A549 (cell line): ENCODE results near the gene RIIAD1. TPM values are rescaled to one million over a fixed set of nuclear protein-coding genes. Genes with fewer than 3 reads are reported as not detected.

ENCODE experiments used
- ATAC-seq, 2 experiments: fragments of 200-7000 bp in 1 of 2; fragments of >200 bp in 1 of 2; cut with Nextera tagmentation in 1 of 2; cut with Tn5 transposase in 1 of 2; 3 replicates each; pipeline versions ENCODE4 v1.8.0 to v1.9.1; 2018 to 2020; ENCODE audit warnings: mild to moderate bottlenecking in 1 of 2, moderate library complexity in 1 of 2
- CTCF ChIA-PET: fragments of 300-600 bp; sonication (Branson Sonifier 250); formaldehyde crosslinking; extraction: SDS; loops from one replicate; lab custom pipeline; 2021; ENCODE audit warnings: antibody characterized with exemption, inconsistent platforms; lab: Yijun Ruan, JAX
- POLR2A ChIA-PET: fragments of 350-600 bp; formaldehyde crosslinking; extraction: SDS; loops from one replicate; lab custom pipeline; 2021; ENCODE audit warnings: antibody characterized with exemption, inconsistent platforms; lab: Yijun Ruan, JAX
- DNase-seq, 2 experiments: peaks; one replicate each; pipeline versions ENCODE4 v3.0.0 to v3.0.0-alpha.2; 2011 to 2016; ENCODE audit warnings: low read depth in 1 of 2, low spot score in 1 of 2
- FAIRE-seq: peaks from 2 replicates; lab custom pipeline; 2011; peaks lifted over from hg19 to GRCh38; lab: Jason Lieb, UNC
- H3K27ac ChIP-seq, 2 experiments: fragments of >200 bp; sonication (Bioruptor Twin); formaldehyde crosslinking; 3 replicates each; pipeline ENCODE4 v1.5.1; 2016 to 2017
- H3K4me1 ChIP-seq: fragments of >200 bp; sonication (Bioruptor Twin); formaldehyde crosslinking; 3 replicates; pipeline ENCODE4 v1.6.1; 2016
- H3K4me2 ChIP-seq: fragments of >200 bp; sonication (Bioruptor Twin); formaldehyde crosslinking; 3 replicates; pipeline ENCODE4 v1.6.1; 2016
- H3K4me3 ChIP-seq: fragments of >200 bp; sonication (Bioruptor Twin); formaldehyde crosslinking; 3 replicates; pipeline ENCODE4 v1.5.1; 2016
- H3K9me3 ChIP-seq: fragments of >200 bp; sonication (Bioruptor Twin); formaldehyde crosslinking; 3 replicates; pipeline ENCODE4 v1.6.1; 2016
- ATOH8 ChIP-seq: fragments of 250-450 bp; sonication (Bioruptor Pico); IDR thresholded peaks from 2 replicates; pipeline ENCODE4 v1.5.0; 2020; ENCODE audit warnings: low read depth, mild to moderate bottlenecking, moderate library complexity
- CBX2 ChIP-seq: fragments of 200-600 bp; sonication (generic); IDR thresholded peaks from 2 replicates; pipeline ENCODE4 v1.6.1; 2016; ENCODE audit warnings: low read depth, mild to moderate bottlenecking, borderline replicate concordance
- CEBPB ChIP-seq, 2 experiments: fragments of >200 bp in 1 of 2; sonication (Bioruptor Twin) in 1 of 2; formaldehyde crosslinking in 1 of 2; IDR thresholded peaks; 2 replicates each; pipeline ENCODE4 v1.6.1; 2012 to 2016
- CHD2 ChIP-seq: fragments of 150-350 bp; IDR thresholded peaks from 2 replicates; pipeline ENCODE4 v1.6.1; 2014; ENCODE audit warnings: low read length; ENCODE audit not compliant: partially characterized antibody
- EP300 ChIP-seq, 2 experiments: fragments of >200 bp; sonication (Bioruptor Twin); formaldehyde crosslinking; IDR thresholded peaks; 2 replicates in 1 of 2; 3 replicates in 1 of 2; pipeline ENCODE4 v1.6.1; 2016 to 2017
- FOSL2 ChIP-seq, 2 experiments: fragments of 450-650 bp in 1 of 2; fragments of >200 bp in 1 of 2; sonication (Bioruptor Twin) in 1 of 2; formaldehyde crosslinking; IDR thresholded peaks; 2 replicates each; pipeline versions ENCODE4 v1.5.0 to v1.6.1; 2016 to 2020; ENCODE audit warnings: mild to moderate bottlenecking in 1 of 2, moderate library complexity in 1 of 2
- FOXS1 ChIP-seq: fragments of 250-450 bp; sonication (Bioruptor Pico); IDR thresholded peaks from 2 replicates; pipeline ENCODE4 v1.5.0; 2020; ENCODE audit warnings: mild to moderate bottlenecking, moderate library complexity
- HOXB13 ChIP-seq: fragments of 250-450 bp; sonication (Bioruptor Pico); IDR thresholded peaks from 2 replicates; pipeline ENCODE4 v1.5.0; 2020; ENCODE audit warnings: low read depth, mild to moderate bottlenecking, moderate library complexity
- KDM1A ChIP-seq: fragments of 200-600 bp; sonication (generic); IDR thresholded peaks from 2 replicates; pipeline ENCODE4 v1.6.1; 2016; ENCODE audit warnings: low read depth, mild to moderate bottlenecking
- KDM5A ChIP-seq: fragments of 200-600 bp; sonication (generic); IDR thresholded peaks from 2 replicates; pipeline ENCODE4 v1.6.1; 2016; ENCODE audit warnings: antibody characterized with exemption, mild to moderate bottlenecking
- MAFK ChIP-seq: fragments of 450-650 bp; IDR thresholded peaks from 2 replicates; pipeline ENCODE4 v1.6.1; 2014; ENCODE audit not compliant: partially characterized antibody
- NFE2L2 ChIP-seq: fragments of 150-350 bp; conservative IDR thresholded peaks from 2 replicates; pipeline ENCODE4 v1.6.1; 2014; ENCODE audit warnings: low read length
- NR3C1 ChIP-seq: fragments of >200 bp; sonication (Bioruptor Twin); formaldehyde crosslinking; IDR thresholded peaks from 3 replicates; pipeline ENCODE4 v1.6.1; 2017
- SMC3 ChIP-seq: fragments of >200 bp; sonication (Bioruptor Twin); formaldehyde crosslinking; IDR thresholded peaks from 3 replicates; pipeline ENCODE4 v1.6.1; 2018; ENCODE audit warnings: inconsistent platforms
- TP53 ChIP-seq: fragments of 250-450 bp; sonication (Bioruptor Pico); IDR thresholded peaks from 2 replicates; pipeline ENCODE4 v1.5.0; 2021; ENCODE audit warnings: mild to moderate bottlenecking, moderate library complexity
- ZC3H11A ChIP-seq: fragments of 450-650 bp; IDR thresholded peaks from 2 replicates; pipeline ENCODE4 v1.6.1; 2014; ENCODE audit warnings: antibody characterized with exemption, mild to moderate bottlenecking
- ZSCAN20 ChIP-seq: fragments of 250-450 bp; sonication (Bioruptor Pico); IDR thresholded peaks from 2 replicates; pipeline ENCODE4 v1.8.0; 2022; ENCODE audit warnings: mild to moderate bottlenecking, moderate library complexity
- WGBS: methylation state at CpG from one replicate; pipeline ENCODE4 v1.1.6; 2017; ENCODE audit errors: missing lambda C conversion rate; 5-methylcytosine and 5-hydroxymethylcytosine counted together
- polyA plus RNA-seq, 4 experiments: library from polyadenylated mRNA; depleted of rRNA in 3 of 4; stranded (reverse); fragments of >200 nt; fragmentation: RNase III in 1 of 4; extraction: RNeasy Plus Mini Kit Qiagen cat#74134 plus additional on column Dnase treatment in 1 of 4; gene quantifications; 2 replicates in 3 of 4; 3 replicates in 1 of 4; pipeline ENCODE4 v1.2.3, GENCODE V29; 2011 to 2017

Gene RIIAD1
- polyA plus RNA-seq, 2 of the 4 experiments (the other 2 are of a cell fraction), result not detected

- no peak overlapping the region for H3K4me2 ChIP-seq
- ATAC-seq (no peak), FAIRE-seq (no peak), DNase-seq (no peak)
- no peak overlapping the region for H3K4me3 ChIP-seq
- no peak overlapping the region for H3K27ac ChIP-seq
- TF ChIP-seq ZSCAN20 (CRISPR knock-in tag) (no peak), CEBPB (IDR thresholded peaks at IDR 0.05) (no peak), ZC3H11A (no peak), TP53 (no peak), NFE2L2 (no peak)
- peaks cover 27% of the 10 kb centered on the region for H3K4me1 ChIP-seq
- CTCF ChIA-PET, result interaction anchor here (1.7 to 2.8 kb wide), 6 partner anchors 9 to 121 kb away, joined by 6 to 12 read pairs (median 8); no protein-coding TSS in a partner anchor
- POLR2A ChIA-PET, result no interaction called here
- H3K9me3 ChIP-seq, result no peaks in the 10 kb centered on the region
- WGBS, result 68% methylated on average over 10 of the region's 10 CpGs
These were observed 6.2 kb upstream of the RIIAD1 start for GRCh38 chr1:151714820-151715725.

- 59% methylated on average over 13 of the region's 17 CpGs for WGBS
- DNase-seq (no peak), FAIRE-seq (no peak), ATAC-seq (peak in 1 of 2 experiments; percentile 5; a peak in 1 of 6 replicates)
- H3K4me3 ChIP-seq, result no peak overlapping the region
- peaks cover 28% of the 10 kb centered on the region for H3K4me1 ChIP-seq
- no peak for TF ChIP-seq CBX2
- TF ChIP-seq FOXS1 (CRISPR knock-in tag), result no peak
- no peak for TF ChIP-seq HOXB13
- no peak for TF ChIP-seq TP53
- no peak for TF ChIP-seq KDM5A
- no peak for TF ChIP-seq SMC3
- no peak for TF ChIP-seq FOSL2 (IDR thresholded peaks at IDR 0.05)
- no peak for TF ChIP-seq FOSL2 (CRISPR knock-in tag; IDR thresholded peaks at IDR 0.05)
- no peak for TF ChIP-seq NR3C1
- no peak for TF ChIP-seq ATOH8
- TF ChIP-seq EP300 (IDR thresholded peaks at IDR 0.05), result no peak
- TF ChIP-seq MAFK, result no peak
- H3K9me3 ChIP-seq, result no peaks in the 10 kb centered on the region
- H3K4me2 ChIP-seq, result no peak overlapping the region; the same call in 2 of the 3 replicates
- H3K27ac ChIP-seq, result no peak overlapping the region
- CTCF ChIA-PET, result interaction anchor here (1.7 to 2.4 kb wide), 5 partner anchors 10 to 122 kb away, joined by 6 to 12 read pairs (median 8); no protein-coding TSS in a partner anchor
- POLR2A ChIA-PET, result no interaction called here
These were observed 5.5 kb upstream of the RIIAD1 start for GRCh38 chr1:151715726-151716404.

GRCh38 chr1:151716405-151716762 lies 4.9 kb upstream of the RIIAD1 start:
- ChIA-PET CTCF (interaction anchor here (1.7 to 2.4 kb wide), 4 partner anchors 11 to 122 kb away, joined by 6 to 12 read pairs (median 8); no protein-coding TSS in a partner anchor), POLR2A (no interaction called here)
- 46% methylated on average over 10 of the region's 11 CpGs for WGBS
- no peak for ATAC-seq
- Histone ChIP-seq H3K27ac (no peak overlapping the region), H3K9me3 (no peaks in the 10 kb centered on the region), H3K4me3 (0 out of 3 replicates have a peak overlapping the region, but pooled peaks have one; percentile 18), H3K4me1 (peaks cover 30% of the 10 kb centered on the region), H3K4me2 (peak overlapping the region; percentile 50)
- TF ChIP-seq NFE2L2 (no peak), KDM1A (no peak), CHD2 (no peak)
- no peak for FAIRE-seq
- no peak for DNase-seq
